NCI-H2227 treated with DMSO at 0.1 percent for 48 hours (cell line): ENCODE results near the gene SV2B.

Experiments used
- DNase-seq: peaks from one replicate; lab custom pipeline; 2025; lab: John Stamatoyannopoulos, UW

Gene SV2B

GRCh38 chr15:91231703-91232102 is 131.6 kb downstream of the SV2B start:
- DNase-seq, result no peak

- DNase-seq, result no peak
Measured at GRCh38 chr15:91234759-91235158, 134.7 kb downstream of the SV2B start.

- DNase-seq, result no peak
Measured at GRCh38 chr15:91235376-91235775, 135.3 kb downstream of the SV2B start.

GRCh38 chr15:91237445-91237844 is 137.4 kb downstream of the SV2B start:
- DNase-seq, result no peak

GRCh38 chr15:91238644-91239425 is 138.8 kb downstream of the SV2B start:
- no peak for DNase-seq

GRCh38 chr15:91243826-91244225 is 143.8 kb downstream of the SV2B start:
- no peak for DNase-seq

- no peak for DNase-seq
Measured at GRCh38 chr15:91244919-91245318, 144.9 kb downstream of the SV2B start.

- no peak for DNase-seq
Measured at GRCh38 chr15:91246998-91247397, 146.9 kb downstream of the SV2B start.

GRCh38 chr15:91249591-91249990 is 149.5 kb downstream of the SV2B start:
- no peak for DNase-seq

GRCh38 chr15:91252322-91252721 is 152.3 kb downstream of the SV2B start:
- no peak for DNase-seq

GRCh38 chr15:91252756-91253155 is 152.7 kb downstream of the SV2B start:
- DNase-seq, result no peak

- DNase-seq, result no peak
Measured at GRCh38 chr15:91253605-91254004, 153.5 kb downstream of the SV2B start.

- no peak for DNase-seq
Measured at GRCh38 chr15:91254766-91255165, 154.7 kb downstream of the SV2B start.

- DNase-seq, result no peak
Measured at GRCh38 chr15:91255670-91256192, 155.7 kb downstream of the SV2B start.

- DNase-seq, result no peak
Measured at GRCh38 chr15:91257746-91258414, 157.8 kb downstream of the SV2B start.

- DNase-seq, result no peak
Measured at GRCh38 chr15:91258415-91258759, 158.3 kb downstream of the SV2B start.

- no peak for DNase-seq
Measured at GRCh38 chr15:91259077-91259476, 159.0 kb downstream of the SV2B start.

GRCh38 chr15:91261345-91261744 is 161.3 kb downstream of the SV2B start:
- DNase-seq, result no peak

- no peak for DNase-seq
Measured at GRCh38 chr15:91263632-91264531, 163.8 kb downstream of the SV2B start.

GRCh38 chr15:91264651-91265351 is 164.7 kb downstream of the SV2B start:
- no peak for DNase-seq

GRCh38 chr15:91265416-91265940 is 165.4 kb downstream of the SV2B start:
- no peak for DNase-seq

- no peak for DNase-seq
Measured at GRCh38 chr15:91268510-91268909, 168.5 kb downstream of the SV2B start.
